Measurements from ENCODE around the gene SPRING1. TPM values are rescaled to one million over a fixed set of nuclear protein-coding genes. Genes with fewer than 3 reads are reported as not detected.
"Not testable (repeated sequence)": the region's sequence is repeated elsewhere in the genome, so short reads cannot be mapped to it uniquely, and the experiment has no call there.

Gene SPRING1, protein sequence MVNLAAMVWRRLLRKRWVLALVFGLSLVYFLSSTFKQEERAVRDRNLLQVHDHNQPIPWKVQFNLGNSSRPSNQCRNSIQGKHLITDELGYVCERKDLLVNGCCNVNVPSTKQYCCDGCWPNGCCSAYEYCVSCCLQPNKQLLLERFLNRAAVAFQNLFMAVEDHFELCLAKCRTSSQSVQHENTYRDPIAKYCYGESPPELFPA
- 35.8 and 38.0 TPM in 2 replicates for total RNA-seq (2014; rRNA removed; shearing (Covaris generic))
- polyA plus RNA-seq (2015; cell fraction: cytosol; rRNA removed) = 18.1 and 18.2 TPM in 2 replicates
- 5.4 and 8.5 TPM in 2 replicates for polyA plus RNA-seq (2015; cell fraction: nucleus; rRNA removed)

DNA sequence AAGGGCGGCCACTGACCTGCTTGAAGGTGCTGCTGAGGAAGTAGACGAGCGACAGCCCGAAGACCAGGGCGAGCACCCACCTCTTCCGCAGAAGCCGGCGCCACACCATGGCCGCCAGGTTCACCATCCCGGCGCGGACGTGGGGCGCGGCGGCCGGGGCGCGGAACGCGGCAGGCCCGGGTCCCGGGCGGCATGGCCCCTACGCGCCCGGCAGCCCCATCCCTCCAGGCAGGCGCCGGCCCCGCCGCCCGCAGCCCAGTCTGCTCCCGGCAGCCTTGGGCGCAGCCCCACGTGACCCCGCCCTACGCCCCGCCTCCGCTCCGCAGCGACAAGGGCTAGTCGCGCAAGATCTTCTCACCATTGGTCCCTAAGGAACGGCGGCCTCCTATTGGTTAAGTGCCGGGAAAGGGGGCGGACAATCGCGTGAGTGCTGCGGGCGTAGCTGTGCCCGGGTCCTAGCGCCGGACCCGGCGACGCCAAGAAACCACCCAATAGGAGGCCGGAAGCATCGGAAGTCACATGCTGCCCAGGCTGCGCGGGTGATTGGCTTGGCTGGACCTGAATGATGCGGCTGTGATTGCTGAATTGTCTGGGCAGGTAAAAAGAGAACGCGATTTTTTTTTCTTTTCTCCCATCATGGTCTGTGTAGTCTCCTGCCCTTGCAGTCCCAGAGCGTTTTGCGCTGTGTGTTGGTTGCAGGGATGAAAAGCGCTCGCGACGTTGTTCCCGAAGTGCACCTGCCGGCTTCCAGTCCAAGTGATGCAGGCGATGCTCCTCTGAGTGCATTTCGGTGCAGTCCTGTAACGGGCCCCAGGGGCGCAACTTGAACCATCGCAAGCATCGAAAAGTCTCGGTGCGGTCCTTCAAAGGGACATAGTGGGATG lies at the start of gene SPRING1, which contains the start of gene RNFT2:
TSS of gene SPRING1 (minus strand) at position 296 of the 884 bp plus-strand sequence. CDS start at position 127, 169 bp downstream.
TSS of gene RNFT2 (plus strand) at position 542 of the 884 bp plus-strand sequence. CDS start 2,183 bp downstream, outside the sequence.
- peak; percentile 99 for DNase-seq (ENCODE audit: low read depth)

DNA sequence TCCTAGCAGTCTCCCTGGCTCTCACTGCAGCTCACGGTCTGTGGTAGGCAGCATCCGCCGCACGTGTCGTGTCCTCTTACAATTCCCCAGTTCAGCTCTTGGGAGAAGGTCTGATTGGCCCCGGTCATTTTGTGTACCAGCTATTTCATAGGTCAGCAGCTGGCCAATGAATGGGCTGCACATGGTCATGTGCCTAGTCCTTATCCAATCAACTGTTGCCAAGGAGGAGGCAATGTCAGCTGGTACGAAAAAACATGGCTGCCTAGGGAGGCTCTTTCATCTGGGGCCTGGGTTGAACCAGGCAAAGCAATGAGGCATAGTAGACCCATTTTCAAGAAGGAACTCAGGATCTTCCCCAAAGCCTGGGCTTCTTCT lies 46.4 kb upstream of the SPRING1 start:
- peak; percentile 12 for DNase-seq (ENCODE audit: low read depth)

DNA sequence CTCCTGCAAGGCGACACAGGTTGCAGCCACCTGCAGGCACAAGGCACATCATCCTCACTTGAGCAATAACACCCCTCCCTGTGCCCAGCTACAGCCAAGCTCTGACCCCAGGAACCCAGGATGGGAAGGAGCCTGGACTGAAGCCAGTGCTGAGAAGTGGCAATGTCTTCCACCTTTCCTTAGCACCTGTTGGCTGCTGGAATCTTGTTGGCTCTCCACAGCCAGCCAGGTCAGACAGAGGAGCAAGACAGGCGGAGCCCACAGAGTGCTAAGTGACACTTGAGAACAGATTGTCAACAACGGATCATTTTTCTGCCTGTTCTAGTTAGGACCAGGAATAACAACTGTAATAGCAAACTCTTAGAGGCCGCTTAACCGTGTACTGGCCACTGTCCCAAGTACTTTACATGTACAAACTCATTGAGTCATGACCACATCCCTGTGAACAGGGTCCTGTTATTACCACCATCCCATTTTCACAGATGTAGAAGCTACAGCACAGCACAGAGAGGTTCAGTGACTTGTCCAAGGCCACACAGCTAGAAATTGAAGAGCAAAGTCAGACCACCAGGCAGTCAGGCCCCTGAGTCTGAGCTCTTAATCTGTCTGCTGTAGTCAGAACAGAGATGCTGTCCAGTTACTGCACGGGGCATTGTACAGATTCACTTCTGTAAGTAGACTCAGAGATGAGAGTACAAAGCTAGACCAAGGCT lies 45.8 kb upstream of the SPRING1 start:
- no peak for DNase-seq (ENCODE audit: low read depth)

DNA sequence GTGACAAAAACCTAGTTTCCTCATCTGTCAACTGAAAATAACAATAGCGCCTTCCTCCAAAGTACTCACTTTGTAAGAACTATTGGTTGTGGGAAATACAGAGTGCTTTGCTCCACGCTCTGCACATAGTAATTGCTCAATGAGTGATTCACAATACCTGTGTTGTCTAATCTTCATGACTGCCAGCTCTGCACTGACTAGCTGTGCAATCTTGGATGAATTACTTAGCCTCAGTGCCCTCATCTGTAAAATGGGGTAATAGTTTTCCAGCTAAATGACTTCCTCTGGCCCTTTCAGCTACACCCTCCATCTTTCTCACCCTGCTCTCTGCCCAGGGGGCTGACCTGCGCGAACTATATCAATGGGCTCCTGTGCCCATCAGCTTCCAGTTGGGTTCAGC lies 43.1 kb upstream of the SPRING1 start:
- no peak for DNase-seq (ENCODE audit: low read depth)

DNA sequence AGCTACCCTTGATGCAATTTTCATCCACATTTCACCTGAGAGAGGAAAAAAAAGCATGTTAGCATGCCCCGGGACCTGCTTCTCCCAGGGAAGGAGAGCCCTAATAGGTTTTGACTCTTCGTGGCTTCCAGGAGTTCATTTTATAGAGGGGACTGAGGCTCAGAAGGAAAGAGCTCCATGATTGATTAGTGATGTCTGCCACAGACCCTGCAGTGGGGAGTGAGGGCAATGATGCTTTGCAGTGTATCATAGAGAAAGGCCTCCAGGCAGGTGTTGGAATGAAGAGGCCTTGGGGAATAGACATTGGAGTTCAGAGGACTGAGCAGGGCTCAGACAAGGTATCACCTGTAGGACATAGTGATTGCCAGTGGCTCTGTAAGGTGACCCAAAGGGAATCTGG lies 41.7 kb upstream of the SPRING1 start:
- DNase-seq (ENCODE audit: low read depth) = no peak

DNA sequence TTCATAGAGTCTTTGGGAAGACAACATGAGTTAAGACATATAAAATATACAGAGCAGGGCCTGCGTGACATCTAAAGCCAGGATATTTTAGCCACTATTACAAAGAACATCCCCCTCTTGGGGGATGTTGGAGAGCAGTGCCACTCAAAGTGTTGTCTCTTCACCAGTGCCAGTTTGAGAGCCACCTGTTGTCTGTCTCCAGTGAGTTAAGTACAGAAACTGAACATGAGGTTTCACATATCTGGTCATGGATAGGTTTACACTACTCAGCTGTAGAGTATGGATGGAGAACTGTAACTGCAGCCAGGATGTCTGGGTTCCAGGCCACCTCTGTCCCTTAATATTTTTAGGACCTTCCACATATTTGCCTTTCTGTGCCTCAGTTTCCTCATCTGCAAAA lies 39.4 kb upstream of the SPRING1 start:
- no peak for DNase-seq (ENCODE audit: low read depth)

DNA sequence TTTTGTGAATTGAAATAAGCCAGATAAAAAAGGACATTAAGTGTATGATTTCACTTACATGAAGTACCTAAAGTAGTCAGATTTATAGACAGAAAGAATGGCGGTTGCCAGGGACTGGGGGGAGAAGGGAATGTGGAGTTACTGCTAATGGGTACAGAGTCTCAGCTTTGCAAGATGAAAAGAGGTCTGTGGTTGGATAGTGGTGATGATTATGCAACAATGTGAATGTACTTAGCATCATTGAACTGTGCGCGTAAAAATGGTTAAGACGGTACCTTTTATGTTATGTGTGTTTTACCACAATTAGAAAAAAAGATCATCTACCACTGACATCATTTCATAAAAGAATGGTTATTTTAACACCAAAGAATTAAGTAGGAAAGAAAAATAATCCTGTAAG lies 36.2 kb upstream of the SPRING1 start:
- no peak for DNase-seq (ENCODE audit: low read depth)

DNA sequence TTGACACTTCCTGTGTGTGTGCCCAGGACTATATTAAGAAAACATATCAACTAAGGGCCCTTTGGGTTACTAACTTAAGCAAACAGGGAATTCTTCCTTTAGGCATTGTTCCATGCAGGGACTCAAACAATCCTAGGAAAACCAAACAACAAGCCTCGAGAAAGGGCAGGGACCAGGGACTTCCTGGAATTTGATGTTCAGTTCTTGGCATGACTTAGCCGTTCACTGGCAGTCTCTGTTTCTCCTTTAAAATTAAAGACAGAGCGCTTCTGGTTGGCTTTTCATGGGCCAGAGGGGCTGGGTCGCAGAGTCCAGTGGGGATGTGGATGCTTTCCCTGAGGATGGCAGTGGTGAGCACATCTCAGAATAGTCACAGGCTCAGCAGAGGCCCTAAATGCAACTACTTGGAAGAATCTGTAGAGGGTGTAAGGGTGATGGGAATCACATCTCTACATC lies 35.4 kb upstream of the SPRING1 start:
- DNase-seq (ENCODE audit: low read depth) = peak; percentile 20

DNA sequence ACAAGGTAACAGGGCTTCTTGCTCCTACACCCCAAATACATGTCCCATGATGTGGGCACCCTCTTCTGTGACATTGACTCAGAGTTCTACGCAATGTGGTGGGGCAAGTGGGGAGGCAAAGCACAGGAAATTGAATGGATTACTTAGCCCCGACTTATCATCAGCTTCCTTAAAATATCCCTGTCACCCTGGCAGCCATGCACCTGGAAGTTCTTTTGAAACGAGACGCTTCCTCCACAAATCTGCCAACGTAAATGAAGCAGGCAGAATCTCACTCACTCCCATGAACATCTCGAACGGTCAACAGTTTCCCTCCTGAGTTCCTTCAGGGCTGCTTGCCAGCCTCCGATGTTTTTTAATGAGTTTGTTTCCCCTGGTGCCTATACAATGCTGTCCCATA lies 33.8 kb upstream of the SPRING1 start:
- DNase-seq (ENCODE audit: low read depth) = peak; percentile 79

DNA sequence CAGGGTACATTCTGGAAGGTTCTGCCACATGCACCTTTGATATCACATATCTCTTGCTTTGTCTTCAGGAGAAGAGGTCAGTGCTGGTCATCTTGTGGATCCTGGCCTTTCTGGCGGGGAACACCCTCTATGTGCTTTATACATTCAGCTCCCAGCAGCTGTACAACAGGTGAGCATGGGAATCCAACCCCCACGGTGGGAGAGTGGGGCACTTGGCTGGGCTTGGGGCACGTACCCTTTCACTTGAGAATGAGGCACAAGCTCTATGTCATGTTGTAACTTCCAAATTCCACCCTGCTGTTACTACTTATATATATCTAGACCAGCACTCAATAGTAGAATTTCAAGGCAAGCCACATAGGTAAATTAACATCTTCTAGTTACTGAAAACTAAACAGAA lies 28.9 kb upstream of the SPRING1 start:
- no peak for DNase-seq (ENCODE audit: low read depth)

DNA sequence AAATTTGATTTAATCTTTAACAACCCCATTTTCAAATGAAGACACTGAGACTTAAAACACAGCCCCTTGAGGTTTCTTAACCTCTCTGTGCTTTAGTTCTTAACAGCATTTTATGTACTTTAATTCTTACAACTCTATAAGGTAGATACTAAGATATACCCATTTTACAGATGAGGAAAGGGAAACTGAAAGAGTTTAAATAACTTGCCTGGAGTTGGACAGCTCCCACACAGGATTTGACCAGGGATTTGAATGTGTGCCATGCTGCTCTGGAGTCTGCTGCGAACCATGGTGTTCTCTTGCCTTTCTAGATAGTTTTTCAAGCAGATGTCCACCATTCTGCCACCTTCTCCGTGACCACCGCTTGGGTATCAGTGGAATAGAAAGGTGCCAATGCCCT lies 28.4 kb upstream of the SPRING1 start:
- no peak for DNase-seq (ENCODE audit: low read depth)

DNA sequence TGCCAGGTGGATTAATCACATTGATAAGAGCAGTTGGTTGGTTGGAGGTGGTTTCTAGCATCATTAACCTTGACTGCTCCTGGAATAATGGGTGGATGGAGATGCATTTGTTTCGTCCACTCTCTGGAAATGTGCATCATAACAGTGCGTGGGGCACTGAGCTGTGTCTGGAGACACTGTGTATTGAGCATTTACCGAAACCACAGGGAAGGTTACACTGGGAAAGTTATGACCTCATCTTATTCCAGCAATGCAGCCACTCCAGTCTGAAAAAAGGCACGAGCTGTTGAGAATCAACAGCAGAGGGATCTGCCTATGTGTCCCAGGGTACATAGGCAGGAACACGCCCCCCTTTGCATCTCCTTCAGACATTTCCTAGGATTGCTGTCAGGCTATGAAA lies 27.4 kb upstream of the SPRING1 start:
- DNase-seq (ENCODE audit: low read depth) = no peak

DNA sequence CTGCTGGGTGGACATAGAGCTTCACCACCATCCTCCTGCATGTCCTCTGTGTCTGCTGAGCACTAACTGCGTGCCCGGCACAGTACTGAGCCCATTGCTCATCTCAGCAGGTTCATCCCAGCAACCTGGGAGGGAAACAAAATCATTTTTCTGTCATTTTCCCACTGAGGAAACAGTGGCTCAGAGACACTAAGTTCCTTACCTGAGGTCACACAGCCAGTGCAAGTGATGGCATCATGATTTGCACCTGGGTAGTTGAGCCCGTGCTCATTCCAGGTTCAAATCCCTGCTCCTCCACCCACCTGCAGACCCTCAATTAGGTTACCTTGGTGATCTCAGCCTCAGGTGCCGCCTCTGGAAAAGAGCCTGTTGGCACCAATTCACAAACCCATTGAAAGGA lies 23.6 kb upstream of the SPRING1 start:
- no peak for DNase-seq (ENCODE audit: low read depth)

DNA sequence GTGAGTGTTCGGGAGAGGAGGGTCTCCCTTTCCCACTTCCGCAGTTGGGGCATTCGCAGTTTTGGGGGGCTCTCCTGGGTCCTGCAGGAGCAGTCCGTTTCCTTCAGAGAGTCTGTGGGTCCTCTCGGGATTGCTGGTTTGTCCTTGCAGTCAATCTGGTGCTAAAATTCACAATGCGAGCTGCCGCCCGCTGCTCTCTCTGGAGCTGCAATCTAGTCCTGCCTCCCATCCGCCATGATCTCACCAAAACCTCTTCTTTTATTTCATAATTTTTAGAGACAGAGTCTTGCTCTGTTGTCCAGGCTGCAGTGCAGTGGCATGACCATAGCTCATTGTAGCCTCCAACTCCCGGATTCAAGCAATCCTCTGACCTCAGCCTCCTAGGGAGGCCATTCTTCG lies 22.8 kb upstream of the SPRING1 start:
- no peak for DNase-seq (ENCODE audit: low read depth)

DNA sequence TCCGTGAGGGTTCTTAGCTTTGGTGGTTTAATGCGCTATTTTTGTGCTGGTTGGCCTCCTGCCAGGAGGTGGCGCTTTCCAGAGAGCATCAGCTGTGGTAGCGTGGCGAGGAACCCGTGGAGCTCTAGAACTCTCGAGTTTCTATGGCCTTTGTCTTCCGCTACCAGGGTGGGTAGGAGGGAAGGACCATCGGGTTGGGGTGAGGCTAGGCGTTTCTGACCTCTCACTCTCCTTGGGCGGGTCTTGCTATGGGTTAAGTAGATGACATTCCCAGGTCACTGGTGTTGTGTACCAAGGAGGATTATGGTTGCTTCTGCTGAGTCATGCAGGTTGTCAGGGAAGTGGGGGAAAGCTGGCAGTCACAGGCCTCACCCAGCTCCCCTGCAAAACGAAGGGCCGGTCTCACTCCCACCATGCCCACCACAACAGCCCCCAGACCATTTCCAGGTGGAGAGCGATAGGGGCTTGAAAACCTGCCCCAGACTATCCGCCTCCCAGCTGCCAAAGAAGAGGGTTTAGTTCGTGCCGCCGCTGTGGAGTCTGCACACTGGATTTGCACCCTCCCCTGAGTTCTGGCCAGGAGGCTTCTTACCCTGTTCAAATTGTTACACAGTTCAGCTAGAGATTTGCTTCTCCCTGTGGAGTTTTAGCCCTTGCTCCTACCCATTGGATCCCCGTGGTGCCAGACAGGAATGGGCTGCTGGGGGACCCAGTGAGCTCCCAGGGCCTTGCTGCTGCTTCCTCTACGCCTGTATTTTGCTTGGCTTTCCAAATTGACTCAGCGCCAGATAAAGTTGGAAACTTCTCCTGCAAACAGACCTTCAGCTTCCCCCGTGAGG lies 22.1 kb upstream of the SPRING1 start:
- no peak for DNase-seq (ENCODE audit: low read depth)

DNA sequence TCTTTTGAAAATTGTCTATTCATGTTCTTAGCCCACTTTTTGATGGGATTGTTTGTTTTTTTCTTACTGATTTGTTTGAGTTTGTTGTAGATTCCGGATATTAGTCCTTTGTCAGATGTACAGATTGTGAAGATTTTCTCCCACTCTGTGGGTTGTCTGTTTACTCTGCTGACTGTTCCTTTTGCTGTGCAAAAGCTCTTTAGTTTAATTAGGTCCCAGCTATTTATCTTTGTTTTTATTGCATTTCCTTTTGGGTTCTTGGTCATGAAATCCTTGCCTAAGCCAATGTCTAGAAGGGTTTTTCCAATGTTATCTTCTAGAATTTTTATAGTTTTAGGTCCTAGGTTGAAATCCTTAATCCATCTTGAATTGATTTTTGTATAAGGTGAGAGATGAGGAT lies 16.9 kb upstream of the SPRING1 start:
- not testable (repeated sequence) for DNase-seq (ENCODE audit: low read depth)

DNA sequence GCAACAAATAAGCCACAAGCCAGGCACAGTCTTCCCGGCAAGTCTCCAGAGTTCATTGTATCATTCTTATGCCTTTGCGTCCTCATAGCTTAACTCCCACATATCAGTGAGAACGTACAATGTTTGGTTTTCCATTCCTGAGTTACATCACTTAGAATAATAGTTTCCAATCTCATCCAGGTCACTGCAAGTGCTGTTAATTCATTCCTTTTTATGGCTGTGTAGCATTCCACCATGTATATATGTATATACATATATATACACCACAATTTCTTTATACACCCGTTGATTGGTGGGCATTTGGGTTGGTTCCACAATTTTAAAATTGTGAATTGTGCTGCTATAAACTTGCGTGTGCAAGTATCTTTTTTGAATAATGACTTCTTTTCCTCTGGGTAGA lies 16.2 kb upstream of the SPRING1 start:
- not testable (repeated sequence) for DNase-seq (ENCODE audit: low read depth)

DNA sequence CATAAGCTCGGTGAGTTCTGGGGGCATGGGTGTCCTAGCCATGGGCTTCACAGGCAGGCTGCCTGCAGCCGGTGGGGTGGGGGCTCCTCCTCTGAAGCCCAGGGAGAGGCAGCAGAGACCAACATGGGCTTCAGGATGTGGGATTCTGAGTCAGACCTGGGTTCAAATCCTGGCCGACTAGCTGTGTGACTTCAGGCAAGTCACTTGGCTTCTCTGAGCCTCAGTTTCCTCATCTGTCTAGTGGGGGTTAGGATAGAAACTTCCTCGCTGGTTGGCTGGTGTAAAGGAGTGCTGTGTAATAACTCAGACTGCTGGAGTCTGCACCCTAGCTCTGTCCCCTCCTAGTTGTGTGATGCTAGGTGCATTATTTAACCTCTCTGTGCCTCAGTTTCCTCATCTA lies 12.4 kb upstream of the SPRING1 start:
- DNase-seq (ENCODE audit: low read depth) = no peak

DNA sequence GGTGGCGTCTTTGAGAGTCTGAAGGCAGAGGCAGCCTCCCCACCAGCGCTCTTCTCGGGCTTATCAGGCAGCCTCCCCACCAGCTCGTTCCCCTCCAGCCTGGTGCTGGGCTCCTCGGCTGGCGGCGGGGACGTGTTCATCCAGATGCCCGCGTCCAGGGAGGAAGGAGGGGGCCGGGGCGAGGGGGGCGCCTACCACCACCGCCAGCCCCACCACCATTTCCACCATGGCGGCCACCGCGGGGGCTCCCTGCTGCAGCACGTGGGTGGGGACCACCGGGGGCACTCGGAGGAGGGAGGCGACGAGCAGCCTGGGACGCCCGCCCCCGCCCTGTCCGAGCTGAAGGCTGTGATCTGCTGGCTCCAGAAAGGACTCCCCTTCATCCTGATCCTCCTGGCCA lies 12.0 kb upstream of the SPRING1 start:
- DNase-seq (ENCODE audit: low read depth) = no peak

DNA sequence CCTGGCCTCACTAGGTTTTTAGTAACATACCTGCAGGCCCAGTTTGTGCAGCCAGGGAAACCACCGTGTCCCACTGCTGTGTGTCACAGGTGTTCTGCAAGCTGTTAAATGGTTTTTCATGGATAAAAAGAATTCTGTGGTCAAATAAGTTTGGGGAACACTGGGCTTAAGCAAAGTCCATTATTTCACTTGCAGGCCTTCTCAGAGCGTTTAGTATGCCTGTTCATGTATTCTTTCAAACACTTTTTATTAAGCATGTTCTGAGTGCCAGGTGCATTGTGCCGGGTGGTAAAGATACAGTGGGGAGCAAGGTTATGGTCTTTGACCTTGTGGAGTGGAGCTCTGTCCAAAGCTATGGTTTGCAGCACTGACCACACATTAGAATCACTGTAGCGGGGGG lies 7.7 kb upstream of the SPRING1 start:
- no peak for DNase-seq (ENCODE audit: low read depth)

DNA sequence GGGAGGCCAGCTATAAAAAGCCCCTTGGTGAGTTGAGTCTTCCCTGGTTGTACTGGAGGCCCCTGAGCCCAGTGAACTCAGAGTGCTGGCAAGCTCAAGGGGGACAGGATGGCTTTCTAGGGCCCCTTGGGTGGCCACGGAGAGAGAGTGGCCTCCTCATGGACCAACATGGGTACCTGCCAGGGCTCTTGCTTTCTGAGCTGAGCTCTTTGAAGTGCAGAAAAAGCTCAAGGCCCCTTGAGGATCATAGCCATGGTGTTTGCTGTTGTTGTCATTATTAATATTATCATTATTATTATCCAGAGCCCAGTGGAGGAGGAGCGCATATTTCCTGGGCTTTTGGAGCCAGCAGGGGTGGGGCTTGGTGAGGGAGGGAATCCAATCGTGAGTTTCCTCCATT lies 6.9 kb upstream of the SPRING1 start:
- no peak for DNase-seq (ENCODE audit: low read depth)

Data from HT1080 (cell line).